ENCODE results near the gene BRF1.
"Not testable (repeated sequence)": the region's sequence is repeated elsewhere in the genome, so short reads cannot be mapped to it uniquely, and the experiment has no call there.

The BRF1 gene

GRCh38 chr14:105333020-105333490 lies 32.3 kb upstream of the BRF1 start:
- no peak for DNase-seq (ENCODE audit: low read depth)

DNA sequence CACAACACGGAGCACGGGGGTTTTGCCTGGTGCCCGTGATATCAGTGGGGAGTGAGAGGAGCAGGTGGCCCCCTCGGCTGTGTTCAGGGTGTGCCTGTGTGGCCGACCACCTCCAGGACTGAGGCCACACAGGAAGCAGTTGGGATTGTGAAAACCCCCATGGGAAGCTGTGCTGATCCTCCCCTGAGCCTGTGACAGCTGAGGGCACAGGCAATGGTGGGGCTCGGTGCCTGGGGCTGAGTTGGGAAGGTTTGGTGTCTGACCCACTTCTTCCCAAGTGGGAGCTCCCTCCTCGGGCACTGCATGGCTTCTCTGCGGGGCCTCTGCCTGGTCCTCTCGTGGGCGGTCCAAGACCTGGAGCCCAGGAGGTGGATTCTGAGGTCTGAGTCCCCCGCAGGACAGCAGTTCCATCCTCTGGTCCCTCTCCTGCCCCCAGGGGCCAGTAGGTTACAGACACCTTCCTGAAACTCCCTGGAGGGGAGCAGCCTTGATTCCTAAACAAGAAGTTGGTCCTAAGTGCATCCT lies 31.6 kb upstream of the BRF1 start:
- DNase-seq (ENCODE audit: low read depth), result no peak

DNA sequence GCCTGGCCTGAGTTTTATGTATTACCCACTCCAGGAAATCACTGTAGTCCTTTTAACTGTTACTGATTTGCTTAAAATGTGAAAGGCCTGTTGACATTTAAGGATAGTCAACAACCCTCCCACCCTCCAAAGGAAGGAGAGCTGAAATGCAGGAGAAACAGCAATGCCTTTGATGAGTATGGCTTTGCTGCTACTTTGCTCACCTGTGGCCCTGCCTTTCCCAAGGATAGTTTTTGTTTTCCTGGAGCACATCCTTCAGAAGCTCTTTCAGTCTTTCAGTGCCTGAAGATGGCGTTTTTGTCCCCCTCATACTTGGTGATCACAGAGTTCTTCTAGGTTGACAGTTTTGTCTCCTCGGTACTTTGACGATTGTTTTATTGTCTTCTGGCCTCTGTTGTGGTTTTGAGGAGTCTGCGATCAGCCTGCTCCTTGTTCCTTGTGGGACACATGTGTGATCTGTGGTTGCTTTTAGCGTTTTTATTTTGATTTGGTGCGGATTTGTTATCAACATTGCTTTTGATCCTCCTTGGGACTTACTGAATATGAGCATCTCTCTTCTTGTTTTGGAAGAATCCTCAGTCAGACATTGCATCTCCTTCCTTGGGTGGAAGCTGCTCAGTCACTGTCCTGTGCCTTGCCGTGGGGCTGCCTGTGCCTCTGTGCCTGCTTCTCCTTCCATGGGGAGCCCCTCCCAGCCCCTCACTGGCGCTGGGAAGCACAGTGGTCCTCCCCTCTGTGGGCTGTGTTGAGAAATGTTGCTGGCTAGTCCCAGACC lies 31.0 kb upstream of the BRF1 start:
- no peak for DNase-seq (ENCODE audit: low read depth)

DNA sequence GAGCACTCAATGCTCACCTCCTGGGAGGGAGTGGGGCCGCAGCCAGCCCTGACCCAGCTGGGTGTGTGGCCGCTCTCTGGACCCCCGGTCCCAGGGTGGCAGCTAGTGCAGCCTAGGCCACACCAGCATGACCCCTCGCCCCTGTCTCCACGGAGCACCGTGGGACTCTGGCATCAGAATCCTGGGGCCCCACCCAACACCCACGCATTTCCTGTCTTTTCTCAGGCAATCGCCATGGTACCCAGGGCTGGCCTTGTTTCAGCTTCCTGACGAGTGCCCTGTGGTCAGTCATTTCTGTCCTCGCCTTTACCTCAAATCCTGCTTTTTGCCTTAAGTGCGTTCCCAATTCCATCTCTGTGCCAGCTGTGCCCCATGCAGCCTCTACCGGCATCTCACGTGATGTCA lies 29.7 kb upstream of the BRF1 start:
- no peak for DNase-seq (ENCODE audit: low read depth)

GRCh38 chr14:105329411-105330150 lies 28.8 kb upstream of the BRF1 start:
- DNase-seq (ENCODE audit: low read depth), result no peak

DNA sequence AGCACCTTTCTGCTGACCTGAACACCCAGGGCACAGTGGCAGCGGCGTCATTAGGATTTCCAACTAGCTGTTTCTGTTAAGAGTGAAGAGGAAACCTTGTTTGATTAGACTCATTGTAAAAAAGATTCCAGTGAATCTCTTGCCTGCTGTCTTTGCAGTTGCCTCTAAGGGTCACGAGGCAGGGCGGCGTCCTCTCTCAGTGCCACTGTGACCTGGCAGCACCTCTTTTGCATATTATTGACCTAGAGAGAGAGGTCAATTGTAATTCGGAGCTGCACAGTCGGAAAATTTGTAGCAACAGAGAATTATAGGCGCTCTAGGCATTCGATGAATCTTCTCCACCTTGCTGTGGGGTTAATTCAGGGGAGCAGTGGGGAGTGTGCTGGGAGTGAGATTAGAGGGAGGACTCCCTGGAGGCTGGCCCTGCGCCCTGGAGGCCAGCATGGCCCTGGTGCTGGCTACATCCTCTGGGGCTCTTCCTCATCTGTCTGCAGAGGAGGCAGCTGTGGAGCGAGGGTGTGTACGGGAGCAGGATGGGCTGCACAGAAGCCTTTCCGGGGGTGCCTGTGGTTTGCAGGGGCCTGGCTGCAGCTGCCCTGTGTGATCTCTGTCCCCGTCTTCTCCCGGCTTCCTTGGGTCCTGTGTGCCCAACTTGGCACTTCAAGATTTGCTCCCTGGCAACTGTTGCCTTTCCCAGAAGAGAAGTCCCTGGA lies 28.0 kb upstream of the BRF1 start:
- DNase-seq (ENCODE audit: low read depth), result no peak

GRCh38 chr14:105328070-105328677 lies 27.4 kb upstream of the BRF1 start:
- DNase-seq (ENCODE audit: low read depth), result no peak

DNA sequence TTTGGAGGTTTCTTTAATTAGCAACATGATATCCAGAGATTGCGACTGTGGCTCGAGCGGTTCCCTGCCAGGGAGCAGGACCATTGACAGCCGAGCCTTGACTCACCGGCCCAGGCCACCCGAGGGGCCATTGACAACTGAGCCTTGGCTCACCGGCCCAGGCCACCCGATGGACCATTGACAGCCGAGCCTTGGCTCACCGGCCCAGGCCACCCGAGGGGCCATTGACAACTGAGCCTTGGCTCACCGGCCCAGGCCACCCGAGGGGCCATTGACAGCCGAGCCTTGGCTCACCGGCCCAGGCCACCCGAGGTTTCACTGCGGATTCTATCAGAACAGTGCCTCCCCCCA lies 26.9 kb upstream of the BRF1 start:
- not testable (repeated sequence) for DNase-seq (ENCODE audit: low read depth)

GRCh38 chr14:105326891-105327694 lies 26.3 kb upstream of the BRF1 start:
- no peak for DNase-seq (ENCODE audit: low read depth)

DNA sequence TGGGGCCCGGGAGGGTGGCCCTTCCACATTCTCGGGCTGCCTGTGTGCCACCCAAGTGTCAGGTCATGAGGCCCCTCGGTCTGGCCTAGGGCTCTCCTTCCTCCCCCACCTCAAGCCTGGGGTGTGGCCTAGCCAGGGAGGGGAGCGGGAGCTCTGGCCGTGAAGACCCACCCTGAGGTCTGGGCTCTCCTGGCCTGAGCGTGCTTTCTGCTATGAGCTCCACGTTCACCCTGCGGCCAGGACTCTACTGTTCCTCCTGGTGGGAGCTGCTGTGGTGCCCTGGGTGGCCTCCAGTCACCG lies 25.7 kb upstream of the BRF1 start:
- no peak for DNase-seq (ENCODE audit: low read depth)

DNA sequence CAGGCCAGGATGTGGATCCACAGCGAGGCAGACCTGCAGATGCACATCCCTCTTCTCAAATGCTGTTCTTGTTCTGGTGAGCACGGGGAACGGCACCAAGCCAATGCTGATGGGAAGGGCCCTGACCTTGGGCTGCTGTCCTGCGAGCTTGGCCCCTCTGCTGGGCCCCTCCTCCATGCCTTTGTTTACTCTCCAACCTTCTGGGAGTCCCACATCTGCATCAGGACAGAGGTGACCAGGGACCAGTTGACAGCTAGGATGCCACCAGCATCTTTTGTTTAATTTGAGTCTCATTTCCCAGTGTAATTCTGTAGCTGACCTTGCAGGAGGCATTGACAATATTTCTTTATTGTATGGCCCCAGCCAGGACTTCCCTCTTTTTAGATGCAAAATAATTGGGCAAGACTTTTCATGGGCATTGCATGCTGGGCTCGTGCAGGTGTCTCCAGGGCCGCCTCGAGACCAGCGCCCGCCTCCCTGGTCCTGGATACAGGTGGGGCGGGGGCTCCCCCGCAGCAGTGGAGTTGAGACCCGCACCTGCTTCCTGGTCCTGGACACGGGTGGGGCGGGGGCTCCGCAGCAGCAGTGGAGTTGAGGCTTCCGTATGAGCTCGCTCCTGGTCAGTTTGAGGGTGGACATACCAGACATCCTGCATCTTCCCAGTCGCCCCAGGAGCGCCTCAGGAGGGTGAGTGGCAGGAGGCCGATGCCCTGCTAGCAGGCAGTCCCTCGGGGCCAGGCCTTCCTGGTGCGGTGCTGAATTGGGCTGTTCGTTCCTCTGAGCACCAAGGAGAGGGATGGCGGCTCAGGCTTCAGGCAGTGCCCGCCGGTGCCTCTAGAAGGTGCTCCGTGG lies 25.1 kb upstream of the BRF1 start:
- no peak for DNase-seq (ENCODE audit: low read depth)

DNA sequence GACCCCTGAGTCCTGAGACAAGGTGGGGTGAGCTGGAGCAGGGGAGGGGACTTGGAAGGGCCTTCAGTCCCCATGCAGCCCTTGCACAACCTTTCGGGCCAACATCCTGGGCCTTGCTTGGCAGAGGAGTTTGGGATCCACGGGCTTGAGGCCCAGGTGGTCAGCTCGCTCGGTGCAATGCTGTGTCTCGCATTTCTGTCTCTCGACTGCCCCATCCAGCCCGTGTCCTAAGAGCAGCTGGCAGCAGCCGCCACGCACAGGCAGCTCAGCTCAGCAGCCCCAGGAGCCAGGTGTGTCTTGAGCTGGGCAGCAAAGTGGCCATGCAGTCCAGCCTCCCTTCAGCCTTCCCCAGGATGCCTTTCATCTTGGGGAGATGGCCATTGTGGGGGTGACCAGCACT lies 24.5 kb upstream of the BRF1 start:
- no peak for DNase-seq (ENCODE audit: low read depth)

GRCh38 chr14:105324871-105325270 lies 24.1 kb upstream of the BRF1 start:
- no peak for DNase-seq (ENCODE audit: low read depth)

DNA sequence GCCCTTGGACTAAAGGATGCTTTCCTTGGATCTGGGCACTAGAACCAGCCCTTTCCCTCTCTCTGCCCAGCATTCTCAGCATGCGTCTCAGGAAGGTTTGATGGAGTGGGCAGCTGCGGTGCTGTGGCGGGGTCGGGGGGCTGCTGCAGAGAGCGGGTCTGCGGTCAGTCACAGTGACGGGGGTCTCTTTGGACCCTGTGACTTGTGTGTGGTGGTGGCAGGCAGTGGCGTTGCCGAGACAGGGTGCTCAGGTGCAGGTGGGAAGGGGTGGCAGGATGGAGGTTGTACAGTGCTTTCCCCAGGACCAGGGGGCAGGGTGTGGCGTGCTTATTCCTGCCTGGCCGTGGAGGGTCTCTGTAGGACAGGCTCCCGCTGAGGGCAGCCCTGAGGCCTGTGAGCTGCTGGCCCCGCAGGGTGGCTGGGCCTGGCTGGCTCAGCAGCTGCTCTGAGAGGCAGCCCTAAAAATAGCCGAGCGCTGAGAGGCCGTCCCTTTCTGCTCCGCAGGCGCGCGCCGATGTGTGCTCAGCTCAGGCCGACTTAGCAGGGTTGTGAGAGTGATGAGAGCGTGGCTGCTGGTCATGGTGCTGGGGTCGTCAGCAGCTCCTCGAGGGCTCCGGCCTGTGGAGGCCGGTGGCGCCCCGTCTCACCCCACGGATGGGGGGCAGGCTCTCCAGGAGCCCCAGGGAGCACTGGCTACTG lies 23.4 kb upstream of the BRF1 start:
- no peak for DNase-seq (ENCODE audit: low read depth)

- no peak for DNase-seq (ENCODE audit: low read depth)
These were observed 22.9 kb upstream of the BRF1 start for GRCh38 chr14:105323663-105324062.

- no peak for DNase-seq (ENCODE audit: low read depth)
These were observed 22.2 kb upstream of the BRF1 start for GRCh38 chr14:105322791-105323556.

DNA sequence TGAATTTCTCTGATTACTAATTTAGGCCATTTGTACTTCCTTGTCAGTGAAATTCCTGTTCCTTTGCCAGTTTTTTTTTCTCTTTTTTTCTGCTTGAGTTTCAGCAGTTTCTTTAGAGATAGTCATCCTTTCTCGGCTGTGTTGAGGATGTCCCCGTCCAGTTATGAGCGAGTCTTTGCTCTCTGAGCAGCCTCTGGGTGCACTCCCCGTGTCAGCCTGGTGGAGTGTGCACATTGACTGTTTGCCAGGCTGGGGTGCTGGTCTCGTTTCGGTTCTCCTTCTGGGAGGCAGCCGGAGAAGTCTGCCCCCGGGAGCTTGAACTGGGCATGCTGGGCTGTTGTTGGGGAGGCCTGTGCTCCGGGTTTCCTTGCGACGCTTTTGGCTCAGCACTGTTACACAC lies 16.7 kb upstream of the BRF1 start:
- DNase-seq (ENCODE audit: low read depth), result no peak

DNA sequence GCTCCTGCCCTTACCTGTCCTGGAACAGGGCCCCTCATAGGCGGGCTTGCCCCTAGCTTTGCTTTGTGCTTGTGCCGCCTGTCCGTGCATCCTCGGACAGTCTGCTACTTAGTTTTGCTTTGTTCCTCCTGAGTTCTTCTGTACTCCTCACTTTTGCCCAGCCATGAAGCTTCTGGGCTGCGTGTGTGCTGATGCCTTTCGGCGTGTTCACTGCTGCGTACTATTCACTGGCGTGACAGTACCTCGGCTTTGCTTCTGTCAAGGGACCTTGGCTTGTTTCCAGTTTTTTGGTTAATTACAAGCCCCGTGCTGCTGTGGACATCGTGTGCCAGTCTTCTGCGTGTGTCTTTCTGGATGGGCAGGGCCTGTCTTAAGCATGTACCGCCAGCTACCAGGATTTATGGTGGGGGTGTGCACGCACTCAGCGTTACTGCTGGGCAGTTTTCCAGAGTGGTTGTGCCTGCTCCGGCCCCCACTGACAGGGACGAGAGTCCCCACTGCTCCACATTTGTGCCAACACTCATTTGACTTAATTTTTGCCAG lies 16.2 kb upstream of the BRF1 start:
- DNase-seq (ENCODE audit: low read depth), result no peak

GRCh38 chr14:105316577-105316941 lies 15.8 kb upstream of the BRF1 start:
- no peak for DNase-seq (ENCODE audit: low read depth)
